CD4-positive, alpha-beta T cell (primary cell): ENCODE data around the gene DESI2. TPM values are rescaled to one million over a fixed set of nuclear protein-coding genes. Genes with fewer than 3 reads are reported as not detected.

ENCODE experiments used
- ATAC-seq: fragments of 200-7000 bp; cut with Tn5 transposase; one replicate; pipeline ENCODE4 v1.10.0; 2022; ENCODE audit warnings: mild to moderate bottlenecking; ENCODE audit not compliant: poor library complexity
- CTCF ChIA-PET: fragments of 350-600 bp; sonication (Branson Sonifier 250); formaldehyde crosslinking; loops from one replicate; lab custom pipeline; 2021; ENCODE audit warnings: antibody characterized with exemption, inconsistent platforms; lab: Charles Lee
- POLR2A ChIA-PET: fragments of 350-600 bp; sonication (Branson Sonifier 250); formaldehyde crosslinking; loops from one replicate; lab custom pipeline; 2021; ENCODE audit warnings: antibody characterized with exemption, inconsistent platforms; lab: Charles Lee
- DNase-seq, 14 experiments: peaks; one replicate each; pipeline ENCODE4 v3.0.0-alpha.2; 2013 to 2020; ENCODE audit warnings: mixed read lengths in 2 of 14
- H3K27ac ChIP-seq, 2 donors: one replicate each; pipeline versions ENCODE4 v1.5.1 to v1.7.0; 2013; ENCODE audit warnings: low read length in 2 of 2, low read depth in 1 of 2, mild to moderate bottlenecking in 1 of 2
- H3K27me3 ChIP-seq, 2 experiments: 1 replicate in 1 of 2; 2 replicates in 1 of 2; pipeline versions ENCODE4 v1.6.1 to v1.7.0; 2013; ENCODE audit warnings: low read length in 2 of 2, control low read depth in 1 of 2, mild to moderate bottlenecking in 1 of 2, moderate library complexity in 1 of 2; ENCODE audit not compliant: insufficient read depth in 2 of 2, control insufficient read depth in 1 of 2
- H3K36me3 ChIP-seq: one replicate; pipeline ENCODE4 v1.6.1; 2013; ENCODE audit warnings: low read length, control low read depth; ENCODE audit not compliant: insufficient read depth
- H3K4me1 ChIP-seq: one replicate; pipeline ENCODE4 v1.6.1; 2013; ENCODE audit warnings: low read length, control low read depth; ENCODE audit not compliant: insufficient read depth
- H3K4me3 ChIP-seq: one replicate; pipeline ENCODE4 v1.5.1; 2013; ENCODE audit warnings: mild to moderate bottlenecking, low read length, moderate library complexity
- H3K9me3 ChIP-seq, 2 experiments: 1 replicate in 1 of 2; 2 replicates in 1 of 2; pipeline versions ENCODE4 v1.6.1 to v1.7.0; 2013; ENCODE audit warnings: low read length in 2 of 2, mild to moderate bottlenecking in 2 of 2, control low read depth in 1 of 2, moderate library complexity in 1 of 2; ENCODE audit not compliant: control insufficient read depth in 1 of 2, insufficient read depth in 1 of 2
- H3K27ac Mint-ChIP-seq: one replicate; pipeline ENCODE4 v1.8.0; 2020; ENCODE audit warnings: mixed read lengths
- H3K27me3 Mint-ChIP-seq: one replicate; pipeline ENCODE4 v1.8.0; 2021; ENCODE audit warnings: mixed read lengths
- H3K36me3 Mint-ChIP-seq: one replicate; pipeline ENCODE4 v1.8.0; 2021; ENCODE audit warnings: low read depth, mixed read lengths
- H3K4me1 Mint-ChIP-seq: one replicate; pipeline ENCODE4 v1.8.0; 2021; ENCODE audit warnings: low read depth, mixed read lengths
- H3K4me3 Mint-ChIP-seq: one replicate; pipeline ENCODE4 v1.8.0; 2020; ENCODE audit warnings: mild to moderate bottlenecking, mixed read lengths
- H3K9me3 Mint-ChIP-seq: one replicate; pipeline ENCODE4 v1.8.0; 2020; ENCODE audit warnings: mixed read lengths
- intact Hi-C, 2 experiments: fragments of 100-400 bp; cut with DNase I in 1 of 2; cut with micrococcal nuclease in 1 of 2; formaldehyde crosslinking; loops; one replicate each; pipeline versions ENCODE4 v1.15.1 to v1.9.0; 2023 to 2025; cut with DNase I, micrococcal nuclease
- total RNA-seq, 174 experiments: library from RNA in 2 of 174; stranded (reverse) in 2 of 174; gene quantifications; one replicate each; pipeline ENCODE4 v1.2.3 and lab custom pipeline; 2021 to 2026
- TF ChIP-seq, protein P1 (sequence below): fragments of 200-600 bp; IDR thresholded peaks from one replicate; pipeline ENCODE4 v1.8.0; 2022; ENCODE audit warnings: antibody characterized with exemption, mild to moderate bottlenecking

DESI2 gene
- total RNA-seq, 2 experiments from 2014 or later, result 12.9 to 13.7 TPM

DNA sequence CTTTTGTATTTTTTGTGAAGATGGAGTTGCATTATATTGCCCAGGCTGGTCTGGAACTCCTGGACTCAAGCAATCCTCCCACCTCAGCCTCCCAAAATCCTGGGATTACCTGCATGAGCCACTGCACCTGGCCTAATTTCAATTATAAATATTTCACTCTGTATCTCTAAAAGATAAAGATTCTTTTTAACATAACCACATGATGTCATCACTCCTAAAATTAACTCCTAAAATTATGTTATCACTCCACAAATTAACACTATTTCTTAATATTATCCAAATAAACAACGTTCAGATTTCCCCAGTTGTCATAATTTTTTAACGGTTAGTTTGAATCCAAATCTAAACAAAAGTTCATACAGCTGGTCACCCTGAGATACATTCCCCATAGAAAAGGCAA lies 43.0 kb downstream of the DESI2 start:
- TF ChIP-seq, protein P1, sequence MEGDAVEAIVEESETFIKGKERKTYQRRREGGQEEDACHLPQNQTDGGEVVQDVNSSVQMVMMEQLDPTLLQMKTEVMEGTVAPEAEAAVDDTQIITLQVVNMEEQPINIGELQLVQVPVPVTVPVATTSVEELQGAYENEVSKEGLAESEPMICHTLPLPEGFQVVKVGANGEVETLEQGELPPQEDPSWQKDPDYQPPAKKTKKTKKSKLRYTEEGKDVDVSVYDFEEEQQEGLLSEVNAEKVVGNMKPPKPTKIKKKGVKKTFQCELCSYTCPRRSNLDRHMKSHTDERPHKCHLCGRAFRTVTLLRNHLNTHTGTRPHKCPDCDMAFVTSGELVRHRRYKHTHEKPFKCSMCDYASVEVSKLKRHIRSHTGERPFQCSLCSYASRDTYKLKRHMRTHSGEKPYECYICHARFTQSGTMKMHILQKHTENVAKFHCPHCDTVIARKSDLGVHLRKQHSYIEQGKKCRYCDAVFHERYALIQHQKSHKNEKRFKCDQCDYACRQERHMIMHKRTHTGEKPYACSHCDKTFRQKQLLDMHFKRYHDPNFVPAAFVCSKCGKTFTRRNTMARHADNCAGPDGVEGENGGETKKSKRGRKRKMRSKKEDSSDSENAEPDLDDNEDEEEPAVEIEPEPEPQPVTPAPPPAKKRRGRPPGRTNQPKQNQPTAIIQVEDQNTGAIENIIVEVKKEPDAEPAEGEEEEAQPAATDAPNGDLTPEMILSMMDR, result no peak
- Mint-ChIP-seq H3K4me3 (no peak overlapping the region), H3K27ac (no peak overlapping the region), H3K36me3 (peaks cover 96% of the 10 kb centered on the region), H3K9me3 (peaks cover 6% of the 10 kb centered on the region), H3K27me3 (no peaks in the 10 kb centered on the region), H3K4me1 (no peaks in the 10 kb centered on the region)
- H3K4me3 ChIP-seq, result no peak overlapping the region
- intact Hi-C loops, result no loop called here
- H3K4me1 ChIP-seq, result no peaks in the 10 kb centered on the region
- peaks cover 70% of the 10 kb centered on the region for H3K36me3 ChIP-seq
- H3K9me3 ChIP-seq, result peaks cover 0 to 4% of the 10 kb centered on the region in 2 experiments
- ChIA-PET CTCF (no interaction called here), POLR2A (no interaction called here)
- no peak overlapping the region for H3K27ac ChIP-seq
- no peak for DNase-seq
- ATAC-seq, result no peak
- no peaks in the 10 kb centered on the region for H3K27me3 ChIP-seq

DNA sequence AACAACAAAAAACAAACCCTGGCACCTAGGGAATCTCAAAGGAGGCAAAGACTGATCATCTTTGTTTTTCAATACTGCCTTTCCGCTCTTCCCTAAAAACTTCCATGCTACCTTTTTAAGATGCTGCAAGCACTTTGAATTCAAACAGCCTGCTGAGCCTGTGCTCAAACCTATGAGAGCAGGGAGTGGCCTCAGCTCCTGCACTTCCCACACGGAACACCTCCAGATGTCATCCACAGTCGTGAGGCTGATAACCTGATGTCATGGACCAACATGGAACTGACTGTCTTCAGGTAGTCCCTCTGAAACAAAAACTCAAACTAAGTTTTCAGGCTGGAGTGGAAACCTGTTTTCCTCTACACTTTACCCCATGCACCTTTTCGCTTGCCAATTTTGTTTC lies 46.8 kb downstream of the DESI2 start:
- H3K27ac ChIP-seq, result no peak overlapping the region
- H3K4me3 ChIP-seq, result no peak overlapping the region
- no peak overlapping the region for H3K27ac Mint-ChIP-seq
- no peak overlapping the region for H3K4me3 Mint-ChIP-seq
- intact Hi-C loops, result no loop called here
- H3K27me3 ChIP-seq, result no peaks in the 10 kb centered on the region
- H3K36me3 ChIP-seq, result peaks cover 44% of the 10 kb centered on the region
- H3K36me3 Mint-ChIP-seq, result peaks cover 88% of the 10 kb centered on the region
- CTCF ChIA-PET, result interaction anchor here (0.6 kb wide), 1 partner anchor 19 kb away, joined by 4 read pairs; no protein-coding TSS in a partner anchor
- POLR2A ChIA-PET, result no interaction called here
- no peaks in the 10 kb centered on the region for H3K27me3 Mint-ChIP-seq
- H3K4me1 Mint-ChIP-seq, result no peaks in the 10 kb centered on the region
- no peaks in the 10 kb centered on the region for H3K4me1 ChIP-seq
- no peak for DNase-seq
- H3K9me3 ChIP-seq, result peaks cover 0 to 4% of the 10 kb centered on the region in 2 experiments
- ATAC-seq, result no peak
- peaks cover 6% of the 10 kb centered on the region for H3K9me3 Mint-ChIP-seq
- TF ChIP-seq, protein P1, result no peak

DNA sequence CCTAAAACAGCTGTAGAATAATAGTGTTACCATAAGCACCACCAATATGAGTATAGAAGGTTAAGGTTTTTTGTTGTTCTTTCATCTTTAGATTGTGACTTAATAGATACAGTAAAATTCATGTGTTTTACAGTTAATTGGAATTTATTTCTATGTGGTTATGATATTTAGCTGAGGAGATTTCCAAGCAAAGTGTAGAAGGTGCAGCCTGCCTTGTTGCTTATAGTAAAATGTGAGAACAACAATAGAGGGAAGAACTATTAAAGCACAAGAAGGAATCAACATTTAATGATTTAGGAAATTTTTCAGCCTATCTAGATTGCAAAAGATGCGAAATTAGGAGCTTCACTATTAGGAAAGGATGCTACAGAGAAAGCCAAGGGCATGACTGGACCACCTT lies 47.9 kb downstream of the DESI2 start:
- Histone ChIP-seq H3K4me1 (no peaks in the 10 kb centered on the region), H3K4me3 (no peak overlapping the region), H3K27ac (no peak overlapping the region), H3K27me3 (no peaks in the 10 kb centered on the region), H3K36me3 (peaks cover 47% of the 10 kb centered on the region), H3K9me3 (peaks cover 0 to 4% of the 10 kb centered on the region in 2 experiments)
- ATAC-seq (no peak), DNase-seq (no peak)
- TF ChIP-seq, protein P1, result no peak
- peaks cover 6% of the 10 kb centered on the region for H3K9me3 Mint-ChIP-seq
- CTCF ChIA-PET, result no interaction called here
- POLR2A ChIA-PET, result no interaction called here
- peaks cover 91% of the 10 kb centered on the region for H3K36me3 Mint-ChIP-seq
- H3K27ac Mint-ChIP-seq, result no peak overlapping the region
- H3K27me3 Mint-ChIP-seq, result no peaks in the 10 kb centered on the region
- H3K4me1 Mint-ChIP-seq, result no peaks in the 10 kb centered on the region
- H3K4me3 Mint-ChIP-seq, result no peak overlapping the region
- intact Hi-C loops, result no loop called here
